Activated T-helper 17 cell treated with anti-CD3 and anti-CD28 coated beads, Interleukin-2, amount 50 U/mL, for 72 hours (primary cell): Measurements from ENCODE around the gene COPG1. TPM values are rescaled to one million over a fixed set of nuclear protein-coding genes. Genes with fewer than 3 reads are reported as not detected.
A peak's percentile ranks its signal among the peaks of the same experiment; 100 is the strongest.

Source experiments
- ATAC-seq: fragments of 150-1000 bp; cut with Tn5 transposase; replicated peaks from 2 replicates; pipeline ENCODE4 v1.10.0; 2021; ENCODE audit warnings: mild to moderate bottlenecking, moderate library complexity
- H3K27ac Mint-ChIP-seq: one replicate; pipeline ENCODE4 v1.8.0; 2022; ENCODE audit warnings: mixed read lengths
- H3K27me3 Mint-ChIP-seq: one replicate; pipeline ENCODE4 v1.8.0; 2022; ENCODE audit warnings: mixed read lengths
- H3K36me3 Mint-ChIP-seq: one replicate; pipeline ENCODE4 v1.8.0; 2022; ENCODE audit warnings: low read depth, mild to moderate bottlenecking, mixed read lengths
- H3K4me1 Mint-ChIP-seq: one replicate; pipeline ENCODE4 v1.8.0; 2022; ENCODE audit warnings: mixed read lengths
- H3K4me3 Mint-ChIP-seq: one replicate; pipeline ENCODE4 v1.8.0; 2022; ENCODE audit warnings: mild to moderate bottlenecking, mixed read lengths
- H3K9me3 Mint-ChIP-seq: one replicate; pipeline ENCODE4 v1.8.0; 2022; ENCODE audit warnings: mixed read lengths
- total RNA-seq, 2 donors: library from RNA; stranded (reverse); gene quantifications; one replicate each; pipeline ENCODE4 v1.2.3, GENCODE V29; 2022

The COPG1 gene
- total RNA-seq, 2 donors from 2014 or later = 150 to 157 TPM

DNA sequence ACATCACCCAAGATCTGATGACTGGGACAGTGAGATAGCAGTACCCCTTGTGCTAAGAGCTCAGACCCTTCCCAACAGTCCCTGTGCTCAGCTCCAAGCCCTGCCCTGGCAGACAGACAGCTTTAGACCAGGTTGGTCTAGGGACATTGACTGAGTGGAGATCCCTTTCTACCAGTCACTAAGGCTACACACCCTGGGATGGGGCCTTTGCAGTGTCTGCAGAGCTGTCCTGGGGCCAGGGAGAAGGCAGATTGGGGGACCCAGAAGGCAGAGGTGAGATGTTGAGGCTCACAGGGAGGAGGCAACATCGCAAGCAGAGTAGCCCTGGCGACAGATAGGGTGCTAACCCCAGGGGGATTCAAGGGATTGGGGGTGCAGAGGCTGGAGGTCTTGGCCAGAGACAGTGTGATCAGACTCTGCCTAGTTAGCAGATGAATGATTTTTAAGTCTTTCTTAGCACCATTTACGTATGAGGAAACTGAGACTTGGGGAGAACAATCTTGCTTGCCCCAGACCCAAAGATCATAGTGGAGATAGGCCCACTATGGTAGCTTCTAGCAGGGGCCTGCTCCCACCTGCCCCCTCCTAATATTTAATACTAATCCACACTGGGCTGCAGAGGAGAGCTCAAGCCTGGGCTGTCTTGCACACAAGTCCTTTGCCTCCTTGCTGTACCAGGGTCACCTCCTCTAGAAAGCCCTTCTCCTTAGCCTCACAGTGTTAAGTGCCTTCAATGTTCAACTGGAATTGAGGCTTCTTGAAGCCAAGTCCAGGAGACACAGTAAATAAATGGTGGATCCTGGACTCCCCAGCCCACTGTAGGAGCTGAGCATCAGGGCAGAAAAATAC is 61.9 kb downstream of the COPG1 start:
- ATAC-seq = no peak
- H3K36me3 Mint-ChIP-seq = peaks cover 20% of the 10 kb centered on the region
- H3K27me3 Mint-ChIP-seq = no peaks in the 10 kb centered on the region
- no peak overlapping the region for H3K4me3 Mint-ChIP-seq
- H3K9me3 Mint-ChIP-seq = no peaks in the 10 kb centered on the region
- H3K4me1 Mint-ChIP-seq = peaks cover 28% of the 10 kb centered on the region
- H3K27ac Mint-ChIP-seq = peak overlapping the region; percentile 34

DNA sequence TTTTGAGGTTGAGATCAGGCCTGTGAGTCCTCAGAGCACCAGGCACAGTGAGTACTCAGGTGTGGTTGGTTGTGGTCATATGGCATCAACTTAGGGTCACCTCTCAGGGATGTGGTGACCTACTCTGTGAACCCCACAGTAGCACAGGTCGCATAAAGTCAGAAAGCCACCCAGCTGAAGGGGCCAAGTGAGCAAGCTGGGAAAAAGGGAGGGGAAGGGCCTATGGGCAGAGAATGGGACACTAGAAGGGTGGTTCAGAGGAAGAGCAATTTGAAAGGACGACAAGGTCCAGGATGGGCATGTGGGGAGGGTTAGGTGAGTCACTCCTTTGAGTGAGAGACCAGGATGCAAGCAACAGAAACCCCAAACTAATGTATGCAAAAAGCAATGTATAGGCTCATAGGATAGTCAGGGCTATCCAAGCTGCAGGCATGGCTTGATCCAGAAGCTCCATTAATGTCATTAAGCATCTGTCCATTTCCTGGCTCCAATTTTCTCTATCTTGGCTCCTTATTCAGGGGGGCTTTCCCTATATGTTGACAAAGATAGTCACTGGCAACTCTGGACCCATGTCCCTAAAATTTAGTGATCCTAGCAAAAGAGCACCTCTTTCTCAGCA is 62.7 kb downstream of the COPG1 start:
- no peaks in the 10 kb centered on the region for H3K27me3 Mint-ChIP-seq
- H3K27ac Mint-ChIP-seq = peak overlapping the region; percentile 34
- no peak overlapping the region for H3K4me3 Mint-ChIP-seq
- no peaks in the 10 kb centered on the region for H3K9me3 Mint-ChIP-seq
- H3K4me1 Mint-ChIP-seq = peaks cover 28% of the 10 kb centered on the region
- ATAC-seq = peak; percentile 57
- H3K36me3 Mint-ChIP-seq = peaks cover 12% of the 10 kb centered on the region

DNA sequence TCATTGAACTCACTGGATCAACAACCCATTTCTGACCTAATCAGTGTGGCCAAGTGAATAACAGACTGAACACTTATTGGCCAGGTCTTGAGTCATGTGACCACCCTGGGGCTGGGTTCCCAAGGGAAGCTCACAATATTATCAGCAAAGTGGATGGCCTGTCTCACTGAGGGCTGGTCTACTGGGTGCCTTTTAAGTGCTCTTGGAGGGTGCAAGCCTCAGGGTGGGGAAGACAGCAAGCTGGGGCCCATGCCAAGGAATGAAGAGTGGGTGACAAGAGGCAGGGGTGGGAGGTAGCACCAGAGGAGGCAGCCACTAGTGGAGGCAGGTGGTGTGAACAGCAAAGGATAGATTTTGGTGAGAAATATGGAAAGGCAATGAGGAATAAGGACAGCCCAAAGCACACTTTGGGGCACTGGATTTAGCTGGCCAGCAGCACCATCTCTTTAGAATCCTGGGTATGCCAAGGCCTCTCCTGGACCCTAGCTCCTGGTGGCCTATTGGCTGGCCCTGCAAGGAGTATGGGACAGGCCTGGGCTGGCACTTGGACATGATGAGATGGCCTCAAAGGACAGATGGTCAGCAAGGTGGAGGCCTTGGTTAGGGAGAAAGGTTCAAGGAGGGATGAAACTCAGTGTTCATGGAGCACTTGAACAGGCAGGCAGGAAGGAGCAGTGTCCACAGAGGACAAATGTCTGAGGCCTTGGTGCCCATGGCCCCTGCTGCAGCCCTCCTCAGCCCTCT is 63.4 kb downstream of the COPG1 start:
- Mint-ChIP-seq H3K27ac (peak overlapping the region; percentile 23), H3K27me3 (no peaks in the 10 kb centered on the region), H3K4me1 (peaks cover 28% of the 10 kb centered on the region), H3K9me3 (no peaks in the 10 kb centered on the region), H3K36me3 (peaks cover 12% of the 10 kb centered on the region), H3K4me3 (no peak overlapping the region)
- ATAC-seq = no peak

DNA sequence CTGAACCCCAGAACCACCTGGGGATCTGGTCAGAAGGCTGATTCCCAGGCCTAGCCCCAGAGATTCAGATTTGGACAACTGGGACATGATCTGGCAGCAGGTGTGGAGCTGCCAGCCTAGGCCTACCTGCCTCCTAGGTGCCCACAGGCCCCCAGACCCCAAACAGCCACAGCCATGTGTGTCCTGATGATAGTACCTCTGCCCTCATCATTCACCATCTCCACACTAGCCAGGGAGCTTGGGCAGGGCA is 63.9 kb downstream of the COPG1 start:
- Mint-ChIP-seq H3K4me1 (peaks cover 28% of the 10 kb centered on the region), H3K27ac (peak overlapping the region; percentile 23)
- ATAC-seq = peak; percentile 0

DNA sequence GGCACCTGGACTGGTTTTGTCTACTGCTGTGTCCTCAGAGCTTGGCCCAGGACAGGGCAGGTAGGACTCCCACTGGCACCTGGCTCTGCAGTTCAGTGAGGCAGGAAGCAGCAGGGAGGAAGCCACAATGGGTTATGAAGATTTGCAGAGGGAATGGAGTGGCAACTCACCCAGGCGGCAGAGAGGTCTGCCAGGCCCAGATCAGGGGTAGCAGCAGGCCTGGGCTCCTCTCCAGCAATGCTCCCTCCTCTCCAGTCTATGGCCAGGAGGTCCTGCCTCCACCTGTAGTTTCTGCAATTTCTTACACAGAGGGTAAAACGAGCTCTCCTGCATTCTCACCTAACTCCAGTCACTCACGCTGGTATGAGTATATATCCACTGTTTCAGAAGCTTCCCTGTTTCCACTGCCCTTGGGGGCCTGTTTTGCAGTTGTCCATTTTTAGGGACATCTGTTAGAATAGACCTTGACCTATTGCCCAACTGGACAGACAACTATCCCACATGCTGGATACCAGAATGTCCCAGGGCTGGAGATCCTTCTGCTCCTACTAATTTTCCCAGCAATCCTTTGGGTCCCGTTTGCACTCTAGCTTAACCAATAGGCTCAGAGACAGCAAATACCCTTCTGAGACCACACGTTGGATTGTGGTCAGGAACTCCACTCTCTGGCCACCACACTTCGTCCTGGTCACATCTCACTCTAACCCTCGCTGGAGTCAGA is 64.4 kb downstream of the COPG1 start:
- Mint-ChIP-seq H3K9me3 (no peaks in the 10 kb centered on the region), H3K4me1 (peaks cover 23% of the 10 kb centered on the region), H3K4me3 (peak overlapping the region; percentile 84), H3K36me3 (peaks cover 12% of the 10 kb centered on the region), H3K27me3 (no peaks in the 10 kb centered on the region), H3K27ac (peak overlapping the region; percentile 23)
- peak; percentile 5 for ATAC-seq

More for the DNA sequence above, 63.9 kb downstream of the COPG1 start:
- peak overlapping the region; percentile 84 for H3K4me3 Mint-ChIP-seq
- peaks cover 12% of the 10 kb centered on the region for H3K36me3 Mint-ChIP-seq
- no peaks in the 10 kb centered on the region for H3K9me3 Mint-ChIP-seq
- H3K27me3 Mint-ChIP-seq = no peaks in the 10 kb centered on the region

DNA sequence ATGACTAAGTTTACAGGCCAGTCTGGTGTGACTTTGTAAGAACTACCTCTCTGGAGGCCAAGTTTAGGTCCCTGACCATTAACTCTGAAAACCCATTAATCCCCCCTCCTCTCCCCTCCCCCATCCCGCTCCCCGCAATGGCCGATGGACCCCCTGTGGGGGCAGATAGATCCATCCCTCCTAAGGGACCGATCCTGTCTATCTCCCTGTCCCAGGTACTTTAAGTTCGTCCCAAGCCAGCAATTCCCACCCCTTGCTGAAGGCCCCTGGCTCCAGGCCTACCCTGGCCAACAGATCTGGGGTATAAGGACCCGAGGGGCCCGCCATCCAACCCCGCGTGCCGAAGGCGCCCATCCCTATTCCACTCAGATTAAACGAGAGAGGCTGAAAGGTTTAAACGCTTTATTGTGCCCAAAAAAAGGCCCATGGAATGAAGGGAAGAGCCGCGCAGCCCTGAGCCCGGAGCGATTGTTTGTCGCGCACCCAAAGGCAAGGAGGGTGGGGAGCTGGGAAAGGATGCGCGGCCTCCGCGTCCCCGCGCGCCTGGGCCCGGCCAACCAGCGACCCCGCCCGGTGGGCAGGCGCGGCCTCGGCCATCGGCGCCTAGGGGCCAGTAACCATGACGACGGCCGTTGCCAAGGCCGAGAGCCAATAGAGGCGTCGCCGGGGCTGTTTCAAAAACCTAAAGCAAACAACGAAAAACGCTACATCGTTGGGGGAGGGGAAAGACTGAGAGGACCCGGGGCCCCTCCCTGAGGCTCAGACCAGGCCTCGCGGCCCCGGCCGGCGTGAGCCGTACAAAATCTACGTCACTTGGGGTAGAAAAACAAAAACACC is 65.2 kb downstream of the COPG1 start:
- H3K27me3 Mint-ChIP-seq = no peaks in the 10 kb centered on the region
- peaks cover 12% of the 10 kb centered on the region for H3K36me3 Mint-ChIP-seq
- H3K4me3 Mint-ChIP-seq = peak overlapping the region; percentile 84
- H3K4me1 Mint-ChIP-seq = peaks cover 21% of the 10 kb centered on the region
- H3K9me3 Mint-ChIP-seq = no peaks in the 10 kb centered on the region
- H3K27ac Mint-ChIP-seq = peak overlapping the region; percentile 23
- ATAC-seq = peak; percentile 35

DNA sequence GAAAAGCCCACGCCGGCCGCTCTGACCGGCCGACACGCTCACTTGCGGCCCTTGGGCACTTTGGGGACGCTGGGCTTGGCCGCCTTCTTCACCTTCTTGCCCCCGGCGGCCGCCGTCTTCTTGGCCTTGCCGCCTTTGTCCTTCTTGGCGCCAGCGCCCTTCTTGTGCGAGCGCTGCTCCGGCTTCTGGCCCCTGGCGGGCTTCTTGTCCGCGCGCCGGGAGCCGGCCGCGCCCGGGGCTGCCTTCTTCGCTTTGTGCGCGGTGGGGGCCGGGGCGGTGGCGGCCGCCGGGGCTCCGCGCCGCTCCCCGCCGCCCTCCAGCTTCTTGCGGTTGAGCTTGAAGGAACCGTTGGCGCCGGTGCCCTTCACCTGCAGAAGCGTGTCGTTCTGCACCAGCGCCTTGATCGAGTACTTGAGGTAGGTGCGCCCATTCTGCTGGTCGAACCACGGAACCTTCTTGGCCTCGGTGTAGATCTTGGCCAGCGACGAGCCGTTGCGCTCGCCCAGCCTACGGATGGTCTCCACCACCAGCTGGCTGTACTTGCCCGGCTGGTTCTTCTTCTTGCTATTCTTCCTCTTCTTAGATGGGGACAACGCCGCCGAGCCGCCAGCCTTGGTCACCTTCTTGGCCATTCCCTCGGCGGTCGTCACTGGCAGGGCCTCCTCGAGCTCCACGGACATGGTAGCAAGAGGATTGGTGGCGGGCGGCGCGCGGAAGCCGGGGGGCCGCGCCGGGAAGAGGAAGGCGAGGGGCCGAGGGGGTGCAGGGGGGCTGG is 66.0 kb downstream of the COPG1 start:
- ATAC-seq = no peak
- no peaks in the 10 kb centered on the region for H3K27me3 Mint-ChIP-seq
- H3K36me3 Mint-ChIP-seq = peaks cover 12% of the 10 kb centered on the region
- H3K4me1 Mint-ChIP-seq = peaks cover 21% of the 10 kb centered on the region
- peak overlapping the region; percentile 84 for H3K4me3 Mint-ChIP-seq
- H3K27ac Mint-ChIP-seq = peak overlapping the region; percentile 83
- no peaks in the 10 kb centered on the region for H3K9me3 Mint-ChIP-seq

DNA sequence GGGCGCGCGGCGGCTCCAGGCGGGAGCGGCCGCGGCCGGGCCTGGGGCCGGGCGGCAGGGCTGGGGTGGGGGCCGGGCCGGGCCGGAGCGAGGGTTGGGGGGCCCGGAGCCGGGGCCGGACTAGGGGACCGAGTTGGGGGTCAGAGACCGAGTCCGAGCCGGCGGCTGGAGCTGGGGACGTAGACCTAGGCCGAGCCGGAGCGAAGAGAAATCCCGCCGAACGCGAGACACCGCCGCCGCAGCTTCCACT is 66.5 kb downstream of the COPG1 start:
- H3K27me3 Mint-ChIP-seq = no peaks in the 10 kb centered on the region
- peak overlapping the region; percentile 83 for H3K27ac Mint-ChIP-seq
- H3K9me3 Mint-ChIP-seq = no peaks in the 10 kb centered on the region
- H3K4me1 Mint-ChIP-seq = peaks cover 21% of the 10 kb centered on the region
- peaks cover 12% of the 10 kb centered on the region for H3K36me3 Mint-ChIP-seq
- no peak for ATAC-seq
- H3K4me3 Mint-ChIP-seq = peak overlapping the region; percentile 84

DNA sequence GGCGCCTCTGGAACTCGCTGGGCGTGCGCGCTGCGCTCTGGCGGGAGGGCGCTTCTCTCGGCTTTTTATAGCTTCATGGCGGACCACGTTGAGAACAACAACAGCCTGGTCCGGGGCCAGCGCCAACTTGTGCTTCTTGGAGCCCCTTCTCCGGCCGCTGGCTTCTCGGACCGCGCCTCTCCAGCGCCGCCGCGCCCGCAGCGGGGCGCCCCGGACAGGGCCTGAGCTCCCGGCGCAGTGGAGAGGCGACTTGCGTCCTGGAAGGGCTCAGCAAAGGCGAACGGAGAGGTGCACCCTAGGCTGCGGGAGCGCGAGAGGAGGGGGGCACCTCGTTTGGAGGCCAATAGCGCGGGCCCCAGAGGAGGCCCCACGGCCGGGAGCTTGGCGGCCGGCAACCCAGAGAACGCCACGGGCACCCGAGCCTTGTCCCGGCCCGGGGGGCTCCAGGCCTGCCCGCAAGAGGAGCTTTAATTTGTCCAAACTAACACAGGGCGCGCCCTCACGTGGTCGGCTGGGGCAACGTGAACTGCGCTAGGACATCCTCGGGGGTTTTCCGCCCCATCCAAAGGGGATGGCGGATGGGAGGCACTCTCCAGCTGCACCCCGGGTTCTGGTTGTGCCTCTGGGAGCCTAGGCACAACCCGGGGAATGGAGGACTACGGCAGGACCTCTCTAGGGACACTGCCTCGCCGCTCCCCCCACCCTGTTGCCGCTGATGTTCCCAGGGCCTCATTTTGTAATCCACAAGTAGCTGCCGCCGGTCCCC is 67.0 kb downstream of the COPG1 start:
- peak; percentile 43 for ATAC-seq
- H3K27ac Mint-ChIP-seq = no peak overlapping the region
- peak overlapping the region; percentile 84 for H3K4me3 Mint-ChIP-seq
- no peaks in the 10 kb centered on the region for H3K9me3 Mint-ChIP-seq
- H3K4me1 Mint-ChIP-seq = peaks cover 21% of the 10 kb centered on the region
- H3K36me3 Mint-ChIP-seq = peaks cover 12% of the 10 kb centered on the region
- H3K27me3 Mint-ChIP-seq = no peaks in the 10 kb centered on the region

DNA sequence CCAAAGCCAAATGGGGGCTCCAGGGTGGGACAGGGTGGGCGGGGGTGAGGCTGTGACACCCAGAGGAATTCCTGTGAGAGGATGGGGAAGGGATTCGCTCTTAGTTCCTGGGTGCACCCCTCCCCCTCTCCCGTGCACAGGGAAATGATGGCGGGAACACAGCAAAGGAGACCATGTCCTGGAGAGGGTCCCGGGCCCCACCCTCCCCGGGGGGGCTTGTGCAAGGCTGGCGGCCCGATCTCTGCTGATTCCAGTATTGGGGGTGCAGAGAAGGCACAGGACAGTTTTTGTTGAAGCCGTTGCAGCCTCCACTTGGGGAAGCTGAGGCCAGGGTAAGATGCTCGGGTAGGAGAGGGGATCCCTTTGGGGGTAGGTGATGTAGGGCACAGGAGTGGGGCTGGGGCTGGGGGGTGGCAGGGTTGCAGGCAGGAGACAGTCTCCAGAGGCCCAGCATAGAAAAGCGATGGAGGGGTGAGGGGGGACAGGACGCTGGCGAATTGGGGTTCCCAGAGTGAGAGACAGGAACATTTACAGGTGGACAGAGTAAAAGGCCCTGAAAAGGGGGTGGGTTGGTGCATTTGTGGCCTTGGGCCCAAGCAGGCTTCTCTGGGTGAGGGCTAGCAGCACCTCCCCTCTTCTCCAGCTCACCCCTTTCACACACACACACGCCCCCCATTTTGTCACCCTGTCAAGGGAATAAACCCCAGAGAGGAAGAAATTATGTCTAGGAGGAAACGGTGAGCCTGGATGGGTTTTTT is 67.8 kb downstream of the COPG1 start:
- Mint-ChIP-seq H3K36me3 (peaks cover 12% of the 10 kb centered on the region), H3K27ac (no peak overlapping the region)

DNA sequence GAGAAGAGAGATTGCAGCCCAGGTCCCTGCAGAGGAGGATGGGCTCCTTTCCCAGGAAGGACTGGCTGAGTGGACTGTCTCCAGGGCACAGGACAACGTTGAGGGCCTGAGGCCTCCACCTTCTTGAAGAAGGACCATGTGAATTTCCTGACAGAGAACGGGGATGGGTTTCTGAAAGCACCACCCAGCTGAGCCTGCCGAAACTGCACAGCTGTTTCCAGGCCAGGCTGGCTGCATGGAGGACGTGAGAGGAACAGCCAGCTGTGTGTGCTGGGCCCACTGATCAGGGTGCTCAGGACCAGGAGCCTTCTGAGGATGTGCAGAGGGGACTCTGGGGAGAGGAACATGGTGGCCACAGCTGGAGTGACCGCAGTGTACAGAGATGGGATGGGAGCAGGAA is 68.4 kb downstream of the COPG1 start:
- Mint-ChIP-seq H3K27ac (no peak overlapping the region), H3K9me3 (no peaks in the 10 kb centered on the region), H3K36me3 (peaks cover 12% of the 10 kb centered on the region), H3K4me1 (peaks cover 11% of the 10 kb centered on the region), H3K27me3 (no peaks in the 10 kb centered on the region), H3K4me3 (no peak overlapping the region)
- no peak for ATAC-seq

More for the DNA sequence above, 67.8 kb downstream of the COPG1 start:
- H3K27me3 Mint-ChIP-seq = no peaks in the 10 kb centered on the region
- H3K4me1 Mint-ChIP-seq = peaks cover 16% of the 10 kb centered on the region
- no peaks in the 10 kb centered on the region for H3K9me3 Mint-ChIP-seq
- H3K4me3 Mint-ChIP-seq = peak overlapping the region; percentile 84
- no peak for ATAC-seq

DNA sequence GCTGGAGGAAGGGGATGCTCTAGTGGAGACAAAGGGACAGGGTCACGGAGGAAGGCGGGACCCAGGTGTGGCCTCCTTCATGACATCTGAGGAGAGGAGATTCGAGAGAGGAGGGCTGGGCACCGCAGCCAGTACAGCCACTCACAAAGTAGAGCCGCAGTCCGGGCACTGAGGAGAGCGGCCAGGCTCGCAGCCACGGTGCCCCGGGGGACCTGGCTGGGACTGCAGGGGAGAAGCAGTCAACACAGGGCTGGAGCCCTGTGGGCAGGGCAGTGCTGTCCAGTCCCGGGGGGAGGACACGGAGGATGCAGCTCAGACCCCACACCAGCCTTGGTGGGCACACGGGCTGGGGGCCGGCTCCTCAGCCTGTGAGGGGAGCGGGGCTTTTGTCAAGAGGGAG is 69.5 kb downstream of the COPG1 start:
- ATAC-seq = no peak

More for the DNA sequence above, 69.5 kb downstream of the COPG1 start:
- H3K9me3 Mint-ChIP-seq = no peaks in the 10 kb centered on the region
- H3K4me1 Mint-ChIP-seq = peaks cover 4% of the 10 kb centered on the region
- H3K27ac Mint-ChIP-seq = no peak overlapping the region
- no peaks in the 10 kb centered on the region for H3K27me3 Mint-ChIP-seq
- H3K4me3 Mint-ChIP-seq = no peak overlapping the region
- peaks cover 6% of the 10 kb centered on the region for H3K36me3 Mint-ChIP-seq
